Esophagus muscularis mucosa (tissue), 4 donors: ENCODE results near the gene SERINC2. TPM values are rescaled to one million over a fixed set of nuclear protein-coding genes. Genes with fewer than 3 reads are reported as not detected.

ENCODE experiments used
- DNase-seq: peaks from one replicate; pipeline ENCODE4 v3.0.0-alpha.2; 2017; ENCODE audit errors: extremely low spot score
- H3K27ac ChIP-seq, 4 donors: fragments of 200-600 bp; sonication (generic); replicated peaks in 1 of 4; 1 replicate in 3 of 4; 2 replicates in 1 of 4; pipeline ENCODE4 v1.5.1; 2016 to 2019; ENCODE audit warnings: mild to moderate bottlenecking in 1 of 4
- H3K27me3 ChIP-seq, 4 donors: fragments of 200-600 bp; sonication (generic); one replicate each; pipeline versions ENCODE4 v1.5.1 to v1.6.0; 2016 to 2019
- H3K36me3 ChIP-seq, 4 donors: fragments of 200-600 bp; sonication (generic); one replicate each; pipeline ENCODE4 v1.5.1; 2016 to 2019
- H3K4me1 ChIP-seq, 4 donors: fragments of 200-600 bp; sonication (generic); one replicate each; pipeline ENCODE4 v1.5.1; 2016 to 2019
- H3K4me3 ChIP-seq, 4 donors: fragments of 200-600 bp; sonication (generic); 1 replicate in 2 of 4; 2 replicates in 2 of 4; pipeline ENCODE4 v1.5.1; 2016 to 2019; ENCODE audit warnings: mild to moderate bottlenecking in 4 of 4, moderate library complexity in 1 of 4
- H3K9me3 ChIP-seq, 4 donors: fragments of 200-600 bp; sonication (generic); 1 replicate in 3 of 4; 2 replicates in 1 of 4; pipeline ENCODE4 v1.5.1; 2016 to 2019
- CTCF ChIP-seq, 3 experiments: fragments of 200-600 bp in 2 of 3; fragments of 450-650 bp in 1 of 3; sonication (generic) in 2 of 3; IDR thresholded peaks; one replicate each; pipeline ENCODE4 v1.5.1; 2017 to 2019; ENCODE audit warnings: antibody characterized with exemption in 3 of 3, mild to moderate bottlenecking in 2 of 3, moderate library complexity in 1 of 3
- EP300 ChIP-seq: sonication (generic); formaldehyde crosslinking; IDR thresholded peaks from one replicate; pipeline ENCODE4 v1.6.1; 2017; ENCODE audit warnings: antibody characterized with exemption
- POLR2A ChIP-seq: fragments of 450-650 bp; IDR thresholded peaks from one replicate; pipeline ENCODE4 v1.6.1; 2017; ENCODE audit warnings: antibody characterized with exemption, moderate library complexity, mild to moderate bottlenecking, low read depth
- POLR2AphosphoS5 ChIP-seq, 2 donors: sonication (generic); formaldehyde crosslinking; IDR thresholded peaks; one replicate each; pipeline ENCODE4 v1.6.1; 2017; ENCODE audit warnings: antibody characterized with exemption in 2 of 2
- WGBS: methylation state at CpG from one replicate; pipeline ENCODE4 v1.1.5; 2018; 5-methylcytosine and 5-hydroxymethylcytosine counted together
- intact Hi-C: fragments of 100-400 bp; cut with DNase I; formaldehyde crosslinking; loops from one replicate; pipeline ENCODE4 v1.15.1; 2023
- total RNA-seq, 4 donors: library from RNA; depleted of rRNA; stranded (reverse); fragments of >200 nt; gene quantifications; one replicate each; pipeline versions ENCODE4 v1.1.0 to v1.2.1, GENCODE V29; 2016

The SERINC2 gene
- total RNA-seq, 4 donors from 2014 or later: 1.7 to 4.0 (median 2.8) TPM

GRCh38 chr1:31425301-31426081 lies 12.5 kb downstream of the SERINC2 start:
- TF ChIP-seq POLR2AphosphoS5 (IDR thresholded peaks at IDR 0.05) (no peak), CTCF (IDR thresholded peaks at IDR 0.05) (no peak), POLR2A (no peak), EP300 (no peak)
- no peak for DNase-seq
- intact Hi-C loops: loop anchor here (10.0 kb wide), 1 partner anchor 119 kb away; no protein-coding TSS in a partner anchor
- Histone ChIP-seq H3K4me3 (no peak overlapping the region), H3K9me3 (no peaks in the 10 kb centered on the region), H3K27ac (no peak overlapping the region), H3K27me3 (no peaks in the 10 kb centered on the region), H3K36me3 (no peaks in the 10 kb centered on the region), H3K4me1 (peaks cover 0 to 5% (median 0%) of the 10 kb centered on the region in 4 donors)
- 77% methylated on average over 16 of the region's 28 CpGs for whole genome bisulfite sequencing

- intact Hi-C loops: loop anchor here (10.0 kb wide), 1 partner anchor 118 kb away; no protein-coding TSS in a partner anchor
These were observed 13.4 kb downstream of the SERINC2 start for GRCh38 chr1:31426249-31426922.

GRCh38 chr1:31427322-31427721 lies 14.3 kb downstream of the SERINC2 start:
- Histone ChIP-seq H3K4me1 (peaks cover 0 to 5% (median 0%) of the 10 kb centered on the region in 4 donors), H3K9me3 (no peaks in the 10 kb centered on the region), H3K27ac (no peak overlapping the region), H3K4me3 (no peak overlapping the region), H3K27me3 (no peaks in the 10 kb centered on the region), H3K36me3 (no peaks in the 10 kb centered on the region)
- intact Hi-C loops: loop anchor here (10.0 kb wide), 1 partner anchor 117 kb away; no protein-coding TSS in a partner anchor
- TF ChIP-seq POLR2AphosphoS5 (IDR thresholded peaks at IDR 0.05): no peak
- TF ChIP-seq POLR2A: no peak
- TF ChIP-seq EP300: no peak
- no peak for TF ChIP-seq CTCF (IDR thresholded peaks at IDR 0.05)
- DNase-seq: no peak
- WGBS: 94% methylated on average over 4 of the region's 4 CpGs

More at GRCh38 chr1:31426249-31426922, 13.4 kb downstream of the SERINC2 start:
- 85% methylated on average over 13 of the region's 14 CpGs for WGBS
- DNase-seq: no peak
- Histone ChIP-seq H3K36me3 (no peaks in the 10 kb centered on the region), H3K9me3 (no peaks in the 10 kb centered on the region), H3K27ac (no peak overlapping the region), H3K4me1 (peaks cover 0 to 5% (median 0%) of the 10 kb centered on the region in 4 donors), H3K4me3 (no peak overlapping the region), H3K27me3 (no peaks in the 10 kb centered on the region)
- TF ChIP-seq POLR2AphosphoS5 (IDR thresholded peaks at IDR 0.05): no peak
- TF ChIP-seq POLR2A: no peak
- no peak for TF ChIP-seq CTCF (IDR thresholded peaks at IDR 0.05)
- no peak for TF ChIP-seq EP300

- WGBS: 98% methylated on average over 10 of the region's 12 CpGs
- intact Hi-C loops: loop anchor here (10.0 kb wide), 1 partner anchor 116 kb away; no protein-coding TSS in a partner anchor
- H3K36me3 ChIP-seq: no peaks in the 10 kb centered on the region
These were observed 15.6 kb downstream of the SERINC2 start for GRCh38 chr1:31428436-31429221.

More at GRCh38 chr1:31428436-31429221, 15.6 kb downstream of the SERINC2 start:
- no peak for DNase-seq
- H3K27me3 ChIP-seq: no peaks in the 10 kb centered on the region
- no peaks in the 10 kb centered on the region for H3K4me1 ChIP-seq
- TF ChIP-seq POLR2A (no peak), EP300 (no peak), CTCF (IDR thresholded peaks at IDR 0.05) (no peak), POLR2AphosphoS5 (IDR thresholded peaks at IDR 0.05) (no peak)
- H3K4me3 ChIP-seq: no peak overlapping the region
- H3K9me3 ChIP-seq: no peaks in the 10 kb centered on the region
- H3K27ac ChIP-seq: no peak overlapping the region
